Measurements from ENCODE around the gene CHI3L1. TPM values are rescaled to one million over a fixed set of nuclear protein-coding genes. Genes with fewer than 3 reads are reported as not detected.

Gene CHI3L1
- total RNA-seq, 3 donors from 2014 or later = 14.2 to 638 (median 426) TPM

DNA sequence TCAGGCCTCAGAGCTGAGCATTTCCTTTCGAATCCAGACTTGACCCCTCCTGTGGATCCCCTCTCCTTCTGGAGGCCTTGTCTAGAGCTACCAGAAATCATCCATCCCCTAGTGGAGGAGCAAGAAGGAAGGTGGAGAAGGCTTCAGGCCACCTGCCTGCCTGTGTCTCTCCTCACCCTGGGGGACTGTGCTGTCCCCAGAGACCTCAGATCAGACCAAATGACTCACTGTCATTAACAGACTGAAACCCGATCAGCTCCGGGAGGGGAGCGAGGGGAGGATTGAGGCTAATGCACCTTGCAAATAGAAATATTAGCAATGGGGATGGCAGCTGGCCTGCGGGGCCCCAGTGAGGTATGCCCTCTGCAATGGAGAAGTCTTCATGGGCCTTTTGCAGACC is 12.9 kb downstream of the CHI3L1 start:
- H3K9me3 ChIP-seq = no peaks in the 10 kb centered on the region
- DNase-seq (ENCODE audit: low spot score in 2 of 2) = peak in 1 of 2 donors; percentile 34
- TF ChIP-seq POLR2A (IDR thresholded peaks at IDR 0.05) = no peak
- TF ChIP-seq, protein P1, sequence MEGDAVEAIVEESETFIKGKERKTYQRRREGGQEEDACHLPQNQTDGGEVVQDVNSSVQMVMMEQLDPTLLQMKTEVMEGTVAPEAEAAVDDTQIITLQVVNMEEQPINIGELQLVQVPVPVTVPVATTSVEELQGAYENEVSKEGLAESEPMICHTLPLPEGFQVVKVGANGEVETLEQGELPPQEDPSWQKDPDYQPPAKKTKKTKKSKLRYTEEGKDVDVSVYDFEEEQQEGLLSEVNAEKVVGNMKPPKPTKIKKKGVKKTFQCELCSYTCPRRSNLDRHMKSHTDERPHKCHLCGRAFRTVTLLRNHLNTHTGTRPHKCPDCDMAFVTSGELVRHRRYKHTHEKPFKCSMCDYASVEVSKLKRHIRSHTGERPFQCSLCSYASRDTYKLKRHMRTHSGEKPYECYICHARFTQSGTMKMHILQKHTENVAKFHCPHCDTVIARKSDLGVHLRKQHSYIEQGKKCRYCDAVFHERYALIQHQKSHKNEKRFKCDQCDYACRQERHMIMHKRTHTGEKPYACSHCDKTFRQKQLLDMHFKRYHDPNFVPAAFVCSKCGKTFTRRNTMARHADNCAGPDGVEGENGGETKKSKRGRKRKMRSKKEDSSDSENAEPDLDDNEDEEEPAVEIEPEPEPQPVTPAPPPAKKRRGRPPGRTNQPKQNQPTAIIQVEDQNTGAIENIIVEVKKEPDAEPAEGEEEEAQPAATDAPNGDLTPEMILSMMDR (IDR thresholded peaks at IDR 0.05) = no peak
- no peak for TF ChIP-seq POLR2AphosphoS5 (IDR thresholded peaks at IDR 0.05)
- no peak overlapping the region for H3K4me3 ChIP-seq
- no peaks in the 10 kb centered on the region for H3K27me3 ChIP-seq
- no peaks in the 10 kb centered on the region for H3K36me3 ChIP-seq
- no peak overlapping the region for H3K27ac ChIP-seq
- intact Hi-C loops (cut with DNase I; ENCODE audit: low total_unique reads) = no loop called here
- no peaks in the 10 kb centered on the region for H3K4me1 ChIP-seq

DNA sequence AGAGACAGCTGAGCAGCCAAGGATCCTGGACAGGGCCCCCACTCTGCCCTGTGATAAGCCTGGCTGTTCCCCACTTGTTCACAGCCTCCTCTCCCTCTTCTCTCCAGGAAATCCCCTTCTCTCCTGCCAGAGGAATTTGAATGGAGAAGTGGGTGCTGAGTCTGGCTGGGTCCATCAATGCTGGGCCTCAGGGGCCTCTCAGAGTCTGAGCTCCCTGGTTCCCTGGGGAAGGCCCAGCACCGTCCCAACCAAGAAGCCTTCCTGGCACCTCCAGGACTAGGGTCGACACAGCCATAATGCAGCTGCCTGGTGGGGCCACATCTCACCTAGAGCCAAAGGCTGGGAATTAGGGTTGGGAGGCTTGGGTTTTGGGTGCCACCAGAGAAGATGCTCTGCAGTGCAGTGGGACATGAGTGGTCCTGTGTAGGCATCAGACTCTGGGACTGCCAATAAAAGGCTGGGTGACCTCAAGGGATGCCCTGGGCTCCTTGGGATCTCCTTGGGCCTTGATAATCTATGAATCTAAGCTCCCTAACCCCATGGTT is 13.4 kb downstream of the CHI3L1 start:
- H3K4me3 ChIP-seq = no peak overlapping the region
- intact Hi-C loops (cut with DNase I; ENCODE audit: low total_unique reads) = no loop called here
- H3K27me3 ChIP-seq = no peaks in the 10 kb centered on the region
- no peaks in the 10 kb centered on the region for H3K36me3 ChIP-seq
- no peak overlapping the region for H3K27ac ChIP-seq
- H3K9me3 ChIP-seq = no peaks in the 10 kb centered on the region
- peak in 1 of 2 donors; percentile 22 for DNase-seq (ENCODE audit: low spot score in 2 of 2)
- TF ChIP-seq, protein P1 (IDR thresholded peaks at IDR 0.05) = no peak
- TF ChIP-seq POLR2A (IDR thresholded peaks at IDR 0.05) (no peak), POLR2AphosphoS5 (IDR thresholded peaks at IDR 0.05) (no peak)
- no peaks in the 10 kb centered on the region for H3K4me1 ChIP-seq

DNA sequence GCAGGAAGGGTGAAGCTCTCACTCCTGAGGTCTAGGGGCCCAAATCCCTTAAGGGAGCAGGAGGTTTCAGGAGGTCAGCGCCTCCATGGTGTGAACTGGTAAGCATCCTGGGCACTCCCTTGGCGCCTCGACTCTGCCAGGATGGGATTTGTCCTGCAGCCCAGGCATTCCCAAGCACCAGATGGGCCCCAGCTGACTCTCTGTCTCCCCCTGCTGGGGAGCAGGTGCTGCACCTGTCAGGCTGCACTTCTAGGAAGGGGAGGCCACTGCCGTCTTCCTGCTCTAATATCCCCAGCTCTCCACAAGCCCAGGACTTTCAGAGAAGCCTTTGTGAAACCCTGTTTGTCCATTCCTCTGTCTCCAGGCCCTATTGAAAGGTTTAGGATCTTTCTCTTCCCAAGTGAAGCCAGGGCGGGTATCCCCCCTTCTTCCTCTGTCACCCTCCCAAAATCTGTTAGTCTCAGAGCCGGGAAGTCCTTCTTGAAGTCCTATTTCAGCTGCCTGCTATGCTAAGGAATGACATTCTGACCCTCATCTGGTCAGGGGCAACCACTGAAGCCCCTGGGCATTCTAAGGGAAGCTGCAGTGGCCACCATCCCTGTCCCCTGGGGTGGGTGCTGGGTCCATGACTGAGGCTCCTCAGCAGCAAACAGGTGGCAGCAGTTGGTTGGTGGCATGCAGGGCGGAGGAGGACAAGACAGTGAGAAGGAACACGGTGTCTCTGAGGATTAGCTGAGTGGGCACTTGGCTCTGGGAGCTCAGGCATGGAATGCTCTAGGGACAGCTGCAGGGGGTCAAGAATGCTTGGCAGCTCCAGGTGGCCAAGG is 14.1 kb downstream of the CHI3L1 start:
- no peak for TF ChIP-seq POLR2AphosphoS5 (IDR thresholded peaks at IDR 0.05)
- TF ChIP-seq, protein P1 (IDR thresholded peaks at IDR 0.05) = peak; percentile 45 to 87 (median 69)

DNA sequence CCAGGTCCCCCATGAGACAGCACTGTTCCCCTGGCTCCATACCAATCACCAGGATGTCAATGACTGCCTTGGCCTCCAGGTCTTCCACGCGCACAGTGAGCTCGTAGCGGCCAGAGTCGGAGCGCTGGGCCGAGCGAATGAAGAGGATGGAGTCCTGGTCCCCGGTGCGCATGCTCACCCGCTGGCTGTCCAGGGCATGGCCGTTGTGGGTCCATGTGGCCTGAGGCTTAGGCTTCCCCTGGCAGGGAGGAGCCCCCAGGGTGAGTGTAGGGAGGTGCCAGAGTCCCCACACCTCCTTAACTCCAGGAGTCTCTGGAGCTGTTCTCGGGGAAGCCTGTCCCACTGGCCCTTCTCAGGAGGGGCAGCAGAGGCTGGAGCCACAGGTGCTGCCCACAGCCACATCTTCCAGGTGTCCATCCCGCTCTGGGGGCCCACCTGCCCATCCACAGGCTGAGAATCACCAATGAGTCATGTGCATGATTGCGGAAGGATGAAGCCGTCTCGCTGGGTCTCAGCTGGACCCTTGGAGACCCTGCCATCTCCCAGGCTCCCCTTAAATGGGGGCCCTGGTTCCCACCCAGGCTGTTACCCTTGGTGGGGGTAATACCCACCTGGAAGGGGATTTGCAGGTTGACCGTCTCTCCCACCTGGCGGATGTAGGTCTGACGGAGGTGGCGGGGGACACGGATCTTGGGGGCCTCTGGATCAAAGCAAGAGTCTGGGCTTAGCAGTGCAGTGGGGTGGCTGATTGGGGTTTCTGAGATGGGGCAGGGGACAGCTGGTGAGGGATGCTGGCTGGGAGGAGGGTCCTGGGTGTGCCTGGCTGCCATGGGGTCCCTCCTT is 14.9 kb downstream of the CHI3L1 start:
- Histone ChIP-seq H3K9me3 (no peaks in the 10 kb centered on the region), H3K4me3 (no peak overlapping the region), H3K4me1 (no peaks in the 10 kb centered on the region), H3K27ac (no peak overlapping the region), H3K36me3 (no peaks in the 10 kb centered on the region), H3K27me3 (no peaks in the 10 kb centered on the region)
- intact Hi-C loops (cut with DNase I; ENCODE audit: low total_unique reads) = no loop called here
- TF ChIP-seq, protein P1 (IDR thresholded peaks at IDR 0.05) = no peak
- TF ChIP-seq POLR2AphosphoS5 (IDR thresholded peaks at IDR 0.05) = no peak
- no peak for TF ChIP-seq POLR2A (IDR thresholded peaks at IDR 0.05)
- DNase-seq (ENCODE audit: low spot score in 2 of 2) = peak in 1 of 2 donors; percentile 44

More for the DNA sequence above, 14.1 kb downstream of the CHI3L1 start:
- Histone ChIP-seq H3K36me3 (no peaks in the 10 kb centered on the region), H3K9me3 (no peaks in the 10 kb centered on the region), H3K27ac (no peak overlapping the region), H3K4me3 (no peak overlapping the region), H3K27me3 (no peaks in the 10 kb centered on the region), H3K4me1 (no peaks in the 10 kb centered on the region)
- DNase-seq (ENCODE audit: low spot score in 2 of 2) = peak; percentile 59 to 69
- intact Hi-C loops (cut with DNase I; ENCODE audit: low total_unique reads) = no loop called here
